Measurements from ENCODE around the gene DNAJC25. TPM values are rescaled to one million over a fixed set of nuclear protein-coding genes. Genes with fewer than 3 reads are reported as not detected.

Gene DNAJC25
- polyA plus RNA-seq, 1 experiment: 14.1 TPM

- peak; percentile 69 for TF ChIP-seq CTCF (IDR thresholded peaks at IDR 0.05; ENCODE audit: low read depth, low read length)
- Histone ChIP-seq H3K9me3 (ENCODE audit: control insufficient read depth, insufficient read depth, low read length) (no peaks in the 10 kb centered on the region), H3K27me3 (ENCODE audit: control insufficient read depth, insufficient read depth, low read length) (no peaks in the 10 kb centered on the region), H3K27ac (ENCODE audit: low read depth, low read length) (peak overlapping the region; percentile 88), H3K4me3 (ENCODE audit: low read depth, low read length) (peak overlapping the region; percentile 73)
- CTCF ChIA-PET: interaction anchor here (0.6 to 3.5 kb wide), 16 partner anchors 14 to 781 kb away, joined by 3 to 24 read pairs (median 3); no protein-coding TSS in a partner anchor
- POLR2A ChIA-PET: interaction anchor here (0.7 to 1.7 kb wide), 4 partner anchors 18 to 49 kb away, joined by 3 to 6 read pairs (median 4); partner anchors contain the start of gene DNAJC25
- no peak for DNase-seq (ENCODE audit: low read depth, low spot score)
Observed at GRCh38 chr9:111597852-111598732, 33.0 kb upstream of the DNAJC25 start.

GRCh38 chr9:111598733-111599091 is 32.4 kb upstream of the DNAJC25 start:
- Histone ChIP-seq H3K27me3 (ENCODE audit: control insufficient read depth, insufficient read depth, low read length) (no peaks in the 10 kb centered on the region), H3K4me3 (ENCODE audit: low read depth, low read length) (peak overlapping the region; percentile 73), H3K27ac (ENCODE audit: low read depth, low read length) (peak overlapping the region; percentile 88), H3K9me3 (ENCODE audit: control insufficient read depth, insufficient read depth, low read length) (no peaks in the 10 kb centered on the region)
- DNase-seq (ENCODE audit: low read depth, low spot score): no peak
- ChIA-PET CTCF (interaction anchor here (0.7 to 3.5 kb wide), 9 partner anchors 14 to 476 kb away, joined by 3 to 24 read pairs (median 3); no protein-coding TSS in a partner anchor), POLR2A (interaction anchor here (0.7 to 1.7 kb wide), 7 partner anchors 17 to 116 kb away, joined by 3 to 7 read pairs (median 4); partner anchors contain the start of gene DNAJC25)
- TF ChIP-seq CTCF (IDR thresholded peaks at IDR 0.05; ENCODE audit: low read depth, low read length): no peak

GRCh38 chr9:111599092-111599954 is 31.8 kb upstream of the DNAJC25 start, which contains the start of gene PTGR1:
PTGR1 (minus strand) TSS chr9:111599647; CDS start chr9:111597422, 2,225 bp downstream.
- TF ChIP-seq CTCF (IDR thresholded peaks at IDR 0.05; ENCODE audit: low read depth, low read length): no peak
- peak; percentile 73 for DNase-seq (ENCODE audit: low read depth, low spot score)
- Histone ChIP-seq H3K27ac (ENCODE audit: low read depth, low read length) (peak within 1 kb of the TSS; percentile 88), H3K4me3 (ENCODE audit: low read depth, low read length) (peak within 1 kb of the TSS; percentile 73), H3K27me3 (ENCODE audit: control insufficient read depth, insufficient read depth, low read length) (no peaks in the 10 kb centered on the region), H3K9me3 (ENCODE audit: control insufficient read depth, insufficient read depth, low read length) (no peaks in the 10 kb centered on the region)
- CTCF ChIA-PET: interaction anchor here (1.0 to 3.5 kb wide), 6 partner anchors 15 to 476 kb away, joined by 3 to 24 read pairs (median 4); no protein-coding TSS in a partner anchor
- POLR2A ChIA-PET: interaction anchor here (0.5 to 1.7 kb wide), 10 partner anchors 16 to 1061 kb away, joined by 3 to 8 read pairs (median 4); partner anchors contain the start of gene DNAJC25

GRCh38 chr9:111599955-111600343 is 31.2 kb upstream of the DNAJC25 start:
- TF ChIP-seq CTCF (IDR thresholded peaks at IDR 0.05; ENCODE audit: low read depth, low read length): no peak
- ChIA-PET CTCF (interaction anchor here (1.3 kb wide), 1 partner anchor 22 kb away, joined by 3 read pairs; no protein-coding TSS in a partner anchor), POLR2A (interaction anchor here (0.7 to 1.6 kb wide), 3 partner anchors 31 to 605 kb away, joined by 3 to 7 read pairs (median 3); partner anchors contain the start of gene DNAJC25)
- Histone ChIP-seq H3K27ac (ENCODE audit: low read depth, low read length) (peak overlapping the region; percentile 88), H3K4me3 (ENCODE audit: low read depth, low read length) (peak overlapping the region; percentile 73), H3K9me3 (ENCODE audit: control insufficient read depth, insufficient read depth, low read length) (no peaks in the 10 kb centered on the region), H3K27me3 (ENCODE audit: control insufficient read depth, insufficient read depth, low read length) (no peaks in the 10 kb centered on the region)
- no peak for DNase-seq (ENCODE audit: low read depth, low spot score)

All from AG04450 (cell line).